Measurements from ENCODE around the gene CNNM1.

CNNM1 gene

DNA sequence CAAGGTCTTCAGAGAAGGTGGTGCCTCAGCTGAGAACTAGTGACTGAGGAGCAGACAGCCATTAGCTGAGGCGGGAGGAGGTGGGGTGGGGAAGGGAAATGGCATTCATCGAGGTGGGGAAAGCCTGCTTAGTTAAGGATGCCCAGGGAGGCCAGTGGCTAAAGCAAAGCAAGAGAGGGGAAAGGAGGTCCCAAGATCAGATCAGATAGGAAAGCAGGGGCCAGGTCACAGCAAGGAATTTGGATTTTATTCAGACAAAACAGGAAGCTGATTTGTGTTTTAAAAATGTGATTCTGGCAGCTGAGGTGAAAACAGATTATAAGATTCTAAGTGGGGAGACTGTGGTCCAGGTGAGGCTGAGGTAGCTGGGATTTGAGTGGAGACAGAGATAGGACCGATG, 45.8 kb downstream of the CNNM1 start:
- DNase-seq (ENCODE audit: insufficient read length, low spot score) (no peak), FAIRE-seq (no peak)
- TF ChIP-seq POLR2A (IDR thresholded peaks at IDR 0.05; ENCODE audit: low read depth, low read length) = no peak
- TF ChIP-seq TAF1 (IDR thresholded peaks at IDR 0.05; ENCODE audit: low read depth, low read length) = no peak
- no peak for TF ChIP-seq PAX5 (IDR thresholded peaks at IDR 0.05; ENCODE audit: insufficient read depth, low read length, severe bottlenecking)

GRCh38 chr10:99375426-99375825, 46.3 kb downstream of the CNNM1 start:
- DNase-seq (ENCODE audit: insufficient read length, low spot score) = no peak
- FAIRE-seq = no peak
- TF ChIP-seq POU2F2 (IDR thresholded peaks at IDR 0.05; ENCODE audit: low read depth, low read length) (no peak), TAF1 (IDR thresholded peaks at IDR 0.05; ENCODE audit: low read depth, low read length) (no peak), POLR2AphosphoS5 (IDR thresholded peaks at IDR 0.05; ENCODE audit: low read depth, low read length) (no peak), POLR2A (IDR thresholded peaks at IDR 0.05; ENCODE audit: low read depth, low read length) (no peak), PAX5 (IDR thresholded peaks at IDR 0.05; ENCODE audit: insufficient read depth, low read length, severe bottlenecking) (no peak), SPI1 (IDR thresholded peaks at IDR 0.05; ENCODE audit: low read depth, low read length) (no peak)

DNA sequence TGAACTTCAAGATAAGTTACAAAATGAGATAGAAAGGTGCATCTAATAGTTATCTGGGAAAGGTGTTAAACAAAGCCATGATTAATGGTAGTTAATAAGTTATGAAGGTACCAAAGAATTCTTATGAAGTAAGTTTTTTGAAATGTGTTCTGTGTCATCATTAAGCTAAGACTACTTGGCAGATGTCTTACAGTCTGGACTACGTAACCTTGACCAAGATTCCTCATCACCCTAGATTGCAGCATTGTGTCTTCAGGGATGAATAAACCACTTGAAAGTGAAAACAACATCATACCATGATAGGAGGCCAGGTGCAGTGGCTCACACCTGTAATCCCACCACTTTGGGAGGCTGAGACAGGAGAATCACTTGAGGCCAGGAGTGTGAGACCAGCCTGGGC, 53.0 kb downstream of the CNNM1 start:
- FAIRE-seq = no peak
- DNase-seq (ENCODE audit: insufficient read length, low spot score) = no peak
- TF ChIP-seq POU2F2 (IDR thresholded peaks at IDR 0.05; ENCODE audit: low read depth, low read length) = no peak
- no peak for TF ChIP-seq POLR2A (IDR thresholded peaks at IDR 0.05; ENCODE audit: low read depth, low read length)
- no peak for TF ChIP-seq PAX5 (IDR thresholded peaks at IDR 0.05; ENCODE audit: insufficient read depth, low read length, severe bottlenecking)
- no peak for TF ChIP-seq SPI1 (IDR thresholded peaks at IDR 0.05; ENCODE audit: low read depth, low read length)
- no peak for TF ChIP-seq POLR2AphosphoS5 (IDR thresholded peaks at IDR 0.05; ENCODE audit: low read depth, low read length)
- no peak for TF ChIP-seq TAF1 (IDR thresholded peaks at IDR 0.05; ENCODE audit: low read depth, low read length)

GRCh38 chr10:99387071-99387470, 57.9 kb downstream of the CNNM1 start:
- FAIRE-seq (no peak), DNase-seq (ENCODE audit: insufficient read length, low spot score) (no peak)
- TF ChIP-seq POLR2A (IDR thresholded peaks at IDR 0.05; ENCODE audit: low read depth, low read length) (no peak), SPI1 (IDR thresholded peaks at IDR 0.05; ENCODE audit: low read depth, low read length) (no peak), POLR2AphosphoS5 (IDR thresholded peaks at IDR 0.05; ENCODE audit: low read depth, low read length) (no peak), POU2F2 (IDR thresholded peaks at IDR 0.05; ENCODE audit: low read depth, low read length) (no peak), TAF1 (IDR thresholded peaks at IDR 0.05; ENCODE audit: low read depth, low read length) (no peak), PAX5 (IDR thresholded peaks at IDR 0.05; ENCODE audit: insufficient read depth, low read length, severe bottlenecking) (no peak)

- no peak for DNase-seq (ENCODE audit: insufficient read length, low spot score)
- no peak for TF ChIP-seq TAF1 (IDR thresholded peaks at IDR 0.05; ENCODE audit: low read depth, low read length)
- TF ChIP-seq POLR2A (IDR thresholded peaks at IDR 0.05; ENCODE audit: low read depth, low read length) = no peak
- TF ChIP-seq PAX5 (IDR thresholded peaks at IDR 0.05; ENCODE audit: insufficient read depth, low read length, severe bottlenecking) = no peak
- TF ChIP-seq POLR2AphosphoS5 (IDR thresholded peaks at IDR 0.05; ENCODE audit: low read depth, low read length) = no peak
- TF ChIP-seq SPI1 (IDR thresholded peaks at IDR 0.05; ENCODE audit: low read depth, low read length) = no peak
- no peak for TF ChIP-seq POU2F2 (IDR thresholded peaks at IDR 0.05; ENCODE audit: low read depth, low read length)
- no peak for FAIRE-seq
Measured at GRCh38 chr10:99387541-99387940, 58.4 kb downstream of the CNNM1 start.

GRCh38 chr10:99389729-99390480, 60.7 kb downstream of the CNNM1 start:
- DNase-seq (ENCODE audit: insufficient read length, low spot score) (no peak), FAIRE-seq (no peak)
- TF ChIP-seq POLR2A (IDR thresholded peaks at IDR 0.05; ENCODE audit: low read depth, low read length) (no peak), POLR2AphosphoS5 (IDR thresholded peaks at IDR 0.05; ENCODE audit: low read depth, low read length) (no peak), TAF1 (IDR thresholded peaks at IDR 0.05; ENCODE audit: low read depth, low read length) (no peak), POU2F2 (IDR thresholded peaks at IDR 0.05; ENCODE audit: low read depth, low read length) (no peak), PAX5 (IDR thresholded peaks at IDR 0.05; ENCODE audit: insufficient read depth, low read length, severe bottlenecking) (no peak), SPI1 (IDR thresholded peaks at IDR 0.05; ENCODE audit: low read depth, low read length) (no peak)

DNA sequence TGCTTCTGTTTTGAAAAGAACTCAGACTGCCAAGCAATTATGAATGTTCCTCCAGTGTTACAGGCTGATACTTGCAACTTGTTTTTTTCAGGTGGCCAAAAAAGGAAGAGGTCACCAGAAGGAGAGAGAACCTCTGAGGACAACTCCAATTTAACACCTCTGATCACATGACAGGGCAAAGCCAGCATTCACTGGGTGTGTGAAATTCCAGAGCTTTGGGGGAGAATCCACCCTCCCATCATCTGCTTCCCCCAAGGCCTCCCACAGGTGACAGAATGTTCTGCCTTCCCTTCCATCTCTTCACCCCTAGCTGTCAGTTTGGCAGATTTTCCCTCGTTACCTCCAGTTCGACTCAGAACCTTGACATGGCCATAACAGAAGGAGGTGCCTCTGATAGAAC, 62.2 kb downstream of the CNNM1 start:
- FAIRE-seq = no peak
- DNase-seq (ENCODE audit: insufficient read length, low spot score) = no peak
- TF ChIP-seq POU2F2 (IDR thresholded peaks at IDR 0.05; ENCODE audit: low read depth, low read length) = no peak
- no peak for TF ChIP-seq SPI1 (IDR thresholded peaks at IDR 0.05; ENCODE audit: low read depth, low read length)
- no peak for TF ChIP-seq TAF1 (IDR thresholded peaks at IDR 0.05; ENCODE audit: low read depth, low read length)
- no peak for TF ChIP-seq PAX5 (IDR thresholded peaks at IDR 0.05; ENCODE audit: insufficient read depth, low read length, severe bottlenecking)
- TF ChIP-seq POLR2AphosphoS5 (IDR thresholded peaks at IDR 0.05; ENCODE audit: low read depth, low read length) = no peak
- TF ChIP-seq POLR2A (IDR thresholded peaks at IDR 0.05; ENCODE audit: low read depth, low read length) = no peak

DNA sequence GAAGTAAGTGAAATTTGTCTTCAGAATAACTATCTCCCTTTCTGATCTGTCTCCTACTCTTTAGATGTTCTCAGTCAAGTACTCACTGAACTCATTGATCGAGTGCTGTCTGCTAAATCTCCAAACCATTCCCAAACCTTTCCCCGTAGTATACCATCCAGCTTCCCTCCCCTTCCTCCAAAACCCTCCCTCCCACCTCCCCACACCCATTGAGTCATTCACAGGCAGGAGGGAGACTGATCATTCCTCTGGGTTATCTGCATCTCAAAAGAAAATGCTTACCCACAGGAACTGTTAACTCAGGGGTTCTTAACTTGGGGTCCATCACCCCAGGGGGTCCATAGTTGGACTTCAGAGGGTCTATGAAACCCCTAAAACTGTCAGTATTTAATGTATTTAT, 63.9 kb downstream of the CNNM1 start:
- DNase-seq (ENCODE audit: insufficient read length, low spot score) = no peak
- FAIRE-seq = no peak
- TF ChIP-seq POU2F2 (IDR thresholded peaks at IDR 0.05; ENCODE audit: low read depth, low read length) = no peak
- no peak for TF ChIP-seq POLR2A (IDR thresholded peaks at IDR 0.05; ENCODE audit: low read depth, low read length)

DNA sequence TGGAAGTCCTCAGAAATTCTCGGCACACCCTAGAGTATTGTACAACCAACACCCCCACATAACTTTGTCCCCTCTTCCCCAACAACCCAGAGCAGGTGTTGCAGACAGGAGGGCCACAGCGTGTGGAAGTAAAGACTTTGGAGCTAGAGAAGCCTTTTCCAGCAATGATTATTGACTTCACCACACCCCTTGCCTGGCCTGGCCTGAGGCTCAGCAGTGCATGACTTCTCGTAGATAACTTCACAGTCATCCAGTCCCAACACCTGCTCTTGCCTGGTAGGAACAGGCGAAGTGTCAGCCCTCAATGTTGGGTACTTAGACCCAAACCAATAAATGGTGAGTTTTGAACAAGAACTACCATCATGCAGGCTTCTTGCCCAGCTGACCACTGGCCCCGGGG, 64.5 kb downstream of the CNNM1 start:
- FAIRE-seq (no peak), DNase-seq (ENCODE audit: insufficient read length, low spot score) (no peak)
- TF ChIP-seq PAX5 (IDR thresholded peaks at IDR 0.05; ENCODE audit: insufficient read depth, low read length, severe bottlenecking) = no peak
- TF ChIP-seq POLR2AphosphoS5 (IDR thresholded peaks at IDR 0.05; ENCODE audit: low read depth, low read length) = no peak
- TF ChIP-seq TAF1 (IDR thresholded peaks at IDR 0.05; ENCODE audit: low read depth, low read length) = no peak
- no peak for TF ChIP-seq POLR2A (IDR thresholded peaks at IDR 0.05; ENCODE audit: low read depth, low read length)
- no peak for TF ChIP-seq POU2F2 (IDR thresholded peaks at IDR 0.05; ENCODE audit: low read depth, low read length)
- TF ChIP-seq SPI1 (IDR thresholded peaks at IDR 0.05; ENCODE audit: low read depth, low read length) = no peak

DNA sequence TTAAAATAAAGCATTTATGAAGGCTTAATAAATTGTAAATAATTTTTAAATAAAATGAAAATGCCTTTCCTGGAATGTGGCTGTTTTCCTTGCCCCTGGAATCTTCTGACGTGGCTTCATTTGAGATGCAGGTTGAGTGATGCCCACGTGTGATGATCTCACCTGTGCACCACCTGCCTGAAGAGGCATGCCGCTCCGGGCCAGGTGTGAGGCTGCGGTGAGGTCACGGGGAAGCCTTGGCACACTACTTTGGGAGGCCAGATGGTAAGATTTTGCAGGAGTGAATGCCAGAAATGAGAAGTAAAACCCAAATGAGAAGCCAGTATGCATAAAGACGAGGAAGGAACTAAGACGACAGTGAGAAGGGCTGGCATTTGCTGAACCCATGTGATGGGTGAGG, 65.1 kb downstream of the CNNM1 start:
- DNase-seq (ENCODE audit: insufficient read length, low spot score) = no peak
- FAIRE-seq = no peak
- TF ChIP-seq SPI1 (IDR thresholded peaks at IDR 0.05; ENCODE audit: low read depth, low read length) (no peak), POLR2A (IDR thresholded peaks at IDR 0.05; ENCODE audit: low read depth, low read length) (no peak), POU2F2 (IDR thresholded peaks at IDR 0.05; ENCODE audit: low read depth, low read length) (no peak), TAF1 (IDR thresholded peaks at IDR 0.05; ENCODE audit: low read depth, low read length) (no peak), POLR2AphosphoS5 (IDR thresholded peaks at IDR 0.05; ENCODE audit: low read depth, low read length) (no peak), PAX5 (IDR thresholded peaks at IDR 0.05; ENCODE audit: insufficient read depth, low read length, severe bottlenecking) (no peak)
